Stimulated activated CD4-positive, alpha-beta T cell treated with anti-CD3 and anti-CD28 coated beads, Interleukin-2, amount 100 ng/mL, for 4 hours (primary cell): ENCODE data around the gene KAT8.

ENCODE experiments used
- DNase-seq: peaks from one replicate; pipeline ENCODE4 v3.0.0-alpha.2; 2020; ENCODE audit warnings: low read depth

Gene KAT8

GRCh38 chr16:31108035-31108793 lies 9.2 kb upstream of the KAT8 start, which contains the start of gene BCKDK:
TSS of gene BCKDK (plus strand) at chr16:31108386. CDS start at chr16:31109224, 838 bp downstream.
- peak; percentile 53 for DNase-seq

GRCh38 chr16:31108794-31109558 lies 8.5 kb upstream of the KAT8 start:
- DNase-seq: no peak

GRCh38 chr16:31109622-31110021 lies 7.8 kb upstream of the KAT8 start:
- no peak for DNase-seq

GRCh38 chr16:31110106-31111034 lies 7.1 kb upstream of the KAT8 start:
- DNase-seq: no peak

GRCh38 chr16:31111881-31112466 lies 5.5 kb upstream of the KAT8 start:
- no peak for DNase-seq

- no peak for DNase-seq
Observed at GRCh38 chr16:31112711-31113110, 4.8 kb upstream of the KAT8 start.

- no peak for DNase-seq
Observed at GRCh38 chr16:31113121-31114120, 4.0 kb upstream of the KAT8 start.

GRCh38 chr16:31114468-31114867 lies 3.0 kb upstream of the KAT8 start:
- DNase-seq: no peak

GRCh38 chr16:31118223-31119155 lies 1.0 kb downstream of the KAT8 start:
- DNase-seq: no peak

- DNase-seq: no peak
Observed at GRCh38 chr16:31120129-31120528, 2.7 kb downstream of the KAT8 start.

- DNase-seq: no peak
Observed at GRCh38 chr16:31125844-31126243, 8.4 kb downstream of the KAT8 start.

- DNase-seq: no peak
Observed at GRCh38 chr16:31127182-31127581, 9.7 kb downstream of the KAT8 start.

GRCh38 chr16:31128711-31129567 lies 11.5 kb downstream of the KAT8 start:
- DNase-seq: no peak

- no peak for DNase-seq
Observed at GRCh38 chr16:31129568-31130335, 12.3 kb downstream of the KAT8 start.

- no peak for DNase-seq
Observed at GRCh38 chr16:31130336-31130891, 12.9 kb downstream of the KAT8 start.

GRCh38 chr16:31130899-31131298 lies 13.4 kb downstream of the KAT8 start:
- DNase-seq: no peak

GRCh38 chr16:31131416-31131815 lies 14.0 kb downstream of the KAT8 start:
- DNase-seq: no peak
